HG03457 (cell line): ENCODE results near the gene ABCF1.

Source experiments
- ATAC-seq: cut with Tn5 transposase; IDR thresholded peaks from one replicate; pipeline ENCODE4 v1.9.1; 2021; ENCODE audit warnings: moderate number of reproducible peaks; ENCODE audit not compliant: unreplicated experiment

Gene ABCF1

DNA sequence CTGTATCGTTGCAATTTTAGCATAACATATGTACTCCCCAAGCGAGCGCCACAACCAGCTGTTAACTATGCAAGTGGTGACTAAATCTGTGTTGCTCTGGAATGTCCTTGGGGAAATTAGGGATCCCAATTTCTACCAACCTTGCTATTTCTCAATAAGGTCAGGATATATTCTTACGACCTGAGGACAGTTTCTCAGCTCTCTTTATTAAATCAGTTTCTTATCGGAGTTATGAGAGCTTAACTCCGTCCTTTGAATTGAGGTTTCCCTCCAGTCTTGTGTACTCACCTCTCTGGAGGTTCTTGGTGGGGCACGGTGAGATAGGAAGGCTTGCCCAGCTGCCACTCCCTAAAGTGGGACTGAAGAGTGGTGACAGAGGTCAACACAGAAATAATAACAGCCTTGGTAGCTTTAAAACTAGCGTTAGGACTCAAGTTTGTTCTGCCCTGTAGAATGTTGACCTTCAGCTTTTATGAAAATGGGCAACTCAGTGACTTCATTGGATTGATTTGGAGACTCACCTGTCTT lies 47.1 kb downstream of the ABCF1 start:
- no peak for ATAC-seq

DNA sequence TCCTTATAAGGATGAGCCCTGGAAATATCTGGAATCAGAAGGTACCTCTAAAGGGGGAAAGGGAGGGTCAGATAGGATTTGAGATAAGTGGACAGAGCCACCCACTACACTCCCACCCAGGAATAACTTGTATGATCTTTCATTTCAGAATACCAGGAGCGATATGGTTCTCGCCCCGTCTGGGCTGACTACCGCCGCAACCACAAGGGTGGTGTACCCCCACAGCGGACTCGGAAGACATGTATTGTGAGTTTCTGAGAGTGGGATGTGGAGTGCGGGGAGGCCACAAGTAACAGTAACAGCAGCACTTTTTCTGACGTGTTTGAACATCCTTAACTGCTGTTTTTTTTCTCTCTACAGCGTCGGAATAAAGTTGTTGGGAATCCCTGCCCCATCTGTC lies 48.3 kb downstream of the ABCF1 start:
- no peak for ATAC-seq

DNA sequence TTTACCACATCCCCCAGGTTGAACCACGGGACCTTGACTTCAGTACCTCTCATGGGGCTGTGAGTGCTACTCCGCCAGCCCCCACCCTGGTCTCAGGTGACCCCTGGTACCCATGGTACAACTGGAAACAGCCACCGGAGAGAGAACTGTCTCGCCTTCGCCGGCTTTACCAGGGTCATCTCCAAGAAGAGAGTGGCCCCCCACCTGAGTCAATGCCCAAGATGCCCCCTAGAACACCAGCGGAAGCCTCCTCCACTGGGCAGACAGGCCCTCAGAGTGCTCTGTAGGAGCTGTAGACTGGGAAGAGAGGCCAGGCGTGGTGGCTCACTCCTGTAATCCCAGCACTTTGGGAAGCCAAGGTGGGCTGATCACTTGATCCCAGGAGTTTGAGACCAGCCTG lies 54.3 kb downstream of the ABCF1 start:
- no peak for ATAC-seq

DNA sequence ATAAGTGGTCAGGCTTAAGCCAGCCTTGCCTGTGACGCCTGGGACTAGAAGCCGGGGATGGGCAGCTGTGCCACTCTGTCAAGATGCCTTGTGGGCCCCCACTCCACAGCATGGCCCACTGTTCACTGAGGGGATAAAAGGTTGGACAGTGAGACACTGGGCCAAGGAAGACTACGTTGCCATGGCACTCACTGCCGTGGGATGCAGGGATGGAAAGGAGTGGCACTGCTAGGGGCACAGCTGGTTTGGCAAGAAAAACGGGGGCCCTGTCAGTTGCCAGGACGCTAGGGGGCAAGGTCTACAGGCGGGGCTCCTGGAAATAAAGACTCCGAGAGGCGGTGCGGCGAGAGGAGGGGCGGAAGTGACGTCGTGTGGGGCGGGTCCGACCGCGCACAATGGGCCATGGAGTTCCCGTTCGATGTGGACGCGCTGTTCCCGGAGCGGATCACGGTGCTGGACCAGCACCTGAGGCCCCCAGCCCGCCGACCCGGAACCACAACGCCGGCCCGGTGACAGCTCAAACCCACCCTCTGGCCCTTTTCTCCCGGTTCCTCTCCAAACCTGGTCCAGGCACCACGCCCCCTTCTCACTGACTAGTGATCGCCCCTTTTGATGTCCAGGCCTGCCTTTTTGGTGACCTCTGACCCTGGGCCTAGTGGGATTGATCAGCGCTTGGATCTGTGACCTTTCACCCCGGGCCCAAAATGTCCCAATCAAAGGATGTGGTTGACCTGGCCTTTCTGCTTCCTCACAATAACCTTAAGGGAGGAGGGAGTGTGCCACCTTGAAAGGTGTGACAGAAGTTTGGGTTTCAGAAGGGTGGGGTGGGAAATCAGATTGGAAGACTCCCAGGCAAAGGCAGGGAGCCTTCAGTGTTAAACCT lies 55.5 kb downstream of the ABCF1 start, which contains the start of gene ATAT1:
TSS of gene ATAT1 (plus strand) at position 391 of the 883 bp plus-strand sequence.
- ATAC-seq, result no peak

DNA sequence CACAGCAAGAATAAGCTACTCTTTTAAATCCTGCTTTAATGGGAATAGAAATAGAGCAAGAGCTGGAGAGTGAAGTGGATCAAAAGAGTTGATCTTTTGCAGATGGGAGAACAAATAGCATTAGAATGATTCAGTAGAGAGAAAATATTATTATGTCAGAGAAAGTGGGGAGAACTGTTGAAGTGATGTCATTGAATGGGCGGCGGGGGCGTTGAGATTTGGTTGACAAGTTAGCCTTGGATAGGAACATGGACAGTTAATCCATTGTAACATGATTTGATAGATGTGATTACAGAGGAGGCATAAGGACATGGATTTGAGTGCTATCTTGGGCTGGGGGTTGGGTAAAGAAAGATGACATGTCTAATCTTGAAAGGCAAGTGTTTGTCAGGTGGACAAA lies 64.6 kb downstream of the ABCF1 start:
- ATAC-seq, result no peak

DNA sequence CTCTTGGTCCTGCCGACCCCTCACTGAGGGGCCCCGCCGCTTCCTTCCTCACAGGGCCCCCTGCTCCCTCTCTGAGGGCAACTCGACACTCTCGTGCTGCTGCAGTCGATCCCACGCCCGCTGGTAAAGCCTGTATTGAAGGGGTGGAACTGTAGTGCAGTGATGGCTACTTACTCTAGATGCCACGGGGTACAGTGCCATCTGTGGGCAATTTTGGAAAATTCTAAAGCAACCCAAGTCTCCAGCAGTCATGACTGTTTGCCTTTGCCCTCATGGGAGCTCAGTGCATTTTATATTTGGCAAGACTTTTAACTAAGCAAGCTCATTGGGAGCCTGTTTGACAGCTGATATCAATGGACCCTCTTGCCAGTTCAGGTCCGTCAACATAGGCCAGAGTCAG lies 69.2 kb downstream of the ABCF1 start:
- ATAC-seq, result no peak

DNA sequence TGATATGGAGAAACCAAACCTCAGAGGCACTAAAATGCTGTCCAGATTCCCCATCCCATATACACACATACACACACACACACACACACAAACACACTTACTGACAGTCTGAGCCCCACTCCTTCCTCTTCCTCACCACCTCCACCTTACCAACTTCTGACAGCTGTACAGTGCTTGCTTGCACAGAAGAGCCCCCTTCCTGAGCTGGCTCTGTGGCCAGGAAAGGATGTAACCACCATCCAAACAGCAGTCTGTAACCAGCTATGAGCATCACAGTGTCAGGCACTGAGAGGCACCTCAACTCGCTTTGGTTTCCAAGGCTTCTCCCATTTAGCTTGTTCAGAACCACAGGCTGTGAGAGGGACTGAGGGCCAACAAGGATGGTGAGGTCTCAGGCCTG lies 69.8 kb downstream of the ABCF1 start:
- no peak for ATAC-seq
